ENCODE results near the gene SLC6A8.

Gene SLC6A8

GRCh38 chrX:153643431-153644351, 44.0 kb upstream of the SLC6A8 start:
- H3K4me3 ChIP-seq (ENCODE audit: low read length): no peak overlapping the region
- peaks cover 62% of the 10 kb centered on the region for H3K27me3 ChIP-seq (ENCODE audit: control insufficient read depth, insufficient read depth, low read length)
- no peaks in the 10 kb centered on the region for H3K4me1 ChIP-seq (ENCODE audit: control insufficient read depth, insufficient read depth, low read length)
- H3K9ac ChIP-seq (ENCODE audit: low read length): no peak overlapping the region
- H3K36me3 ChIP-seq (ENCODE audit: control insufficient read depth, insufficient read depth, low read length): no peaks in the 10 kb centered on the region
- no peaks in the 10 kb centered on the region for H3K9me3 ChIP-seq (ENCODE audit: control insufficient read depth, low read length)

GRCh38 chrX:153644356-153645125, 43.2 kb upstream of the SLC6A8 start:
- Histone ChIP-seq H3K4me3 (ENCODE audit: low read length) (no peak overlapping the region), H3K36me3 (ENCODE audit: control insufficient read depth, insufficient read depth, low read length) (no peaks in the 10 kb centered on the region), H3K9ac (ENCODE audit: low read length) (no peak overlapping the region), H3K27me3 (ENCODE audit: control insufficient read depth, insufficient read depth, low read length) (peaks cover 70% of the 10 kb centered on the region), H3K4me1 (ENCODE audit: control insufficient read depth, insufficient read depth, low read length) (no peaks in the 10 kb centered on the region), H3K9me3 (ENCODE audit: control insufficient read depth, low read length) (no peaks in the 10 kb centered on the region)

- H3K27me3 ChIP-seq (ENCODE audit: control insufficient read depth, insufficient read depth, low read length): peaks cover 70% of the 10 kb centered on the region
Observed at GRCh38 chrX:153645151-153645550, 42.6 kb upstream of the SLC6A8 start.

GRCh38 chrX:153645921-153646488, 41.7 kb upstream of the SLC6A8 start:
- Histone ChIP-seq H3K36me3 (ENCODE audit: control insufficient read depth, insufficient read depth, low read length) (no peaks in the 10 kb centered on the region), H3K9ac (ENCODE audit: low read length) (no peak overlapping the region), H3K27me3 (ENCODE audit: control insufficient read depth, insufficient read depth, low read length) (peaks cover 70% of the 10 kb centered on the region), H3K4me1 (ENCODE audit: control insufficient read depth, insufficient read depth, low read length) (no peaks in the 10 kb centered on the region), H3K4me3 (ENCODE audit: low read length) (no peak overlapping the region), H3K9me3 (ENCODE audit: control insufficient read depth, low read length) (no peaks in the 10 kb centered on the region)

More at GRCh38 chrX:153645151-153645550, 42.6 kb upstream of the SLC6A8 start:
- Histone ChIP-seq H3K9me3 (ENCODE audit: control insufficient read depth, low read length) (no peaks in the 10 kb centered on the region), H3K9ac (ENCODE audit: low read length) (no peak overlapping the region), H3K4me3 (ENCODE audit: low read length) (no peak overlapping the region), H3K4me1 (ENCODE audit: control insufficient read depth, insufficient read depth, low read length) (no peaks in the 10 kb centered on the region), H3K36me3 (ENCODE audit: control insufficient read depth, insufficient read depth, low read length) (no peaks in the 10 kb centered on the region)

- Histone ChIP-seq H3K27me3 (ENCODE audit: control insufficient read depth, insufficient read depth, low read length) (peaks cover 64% of the 10 kb centered on the region), H3K36me3 (ENCODE audit: control insufficient read depth, insufficient read depth, low read length) (no peaks in the 10 kb centered on the region), H3K4me3 (ENCODE audit: low read length) (no peak within 1 kb of the TSS)
Observed at GRCh38 chrX:153646620-153647373, 40.9 kb upstream of the SLC6A8 start, which contains the start of gene DUSP9. DUSP9 (plus strand) TSS chrX:153647203; CDS start chrX:153647954, 751 bp downstream.

GRCh38 chrX:153647461-153648357, 40.0 kb upstream of the SLC6A8 start:
- Histone ChIP-seq H3K36me3 (ENCODE audit: control insufficient read depth, insufficient read depth, low read length) (no peaks in the 10 kb centered on the region), H3K27me3 (ENCODE audit: control insufficient read depth, insufficient read depth, low read length) (peaks cover 60% of the 10 kb centered on the region), H3K4me1 (ENCODE audit: control insufficient read depth, insufficient read depth, low read length) (no peaks in the 10 kb centered on the region), H3K4me3 (ENCODE audit: low read length) (no peak overlapping the region), H3K9ac (ENCODE audit: low read length) (no peak overlapping the region), H3K9me3 (ENCODE audit: control insufficient read depth, low read length) (no peaks in the 10 kb centered on the region)

More at GRCh38 chrX:153646620-153647373, 40.9 kb upstream of the SLC6A8 start, which contains the start of gene DUSP9:
- Histone ChIP-seq H3K4me1 (ENCODE audit: control insufficient read depth, insufficient read depth, low read length) (no peaks in the 10 kb centered on the region), H3K9me3 (ENCODE audit: control insufficient read depth, low read length) (no peaks in the 10 kb centered on the region), H3K9ac (ENCODE audit: low read length) (no peak within 1 kb of the TSS)

- H3K27me3 ChIP-seq (ENCODE audit: control insufficient read depth, insufficient read depth, low read length): peaks cover 52% of the 10 kb centered on the region
- H3K4me1 ChIP-seq (ENCODE audit: control insufficient read depth, insufficient read depth, low read length): no peaks in the 10 kb centered on the region
- no peak overlapping the region for H3K4me3 ChIP-seq (ENCODE audit: low read length)
- no peaks in the 10 kb centered on the region for H3K9me3 ChIP-seq (ENCODE audit: control insufficient read depth, low read length)
- H3K36me3 ChIP-seq (ENCODE audit: control insufficient read depth, insufficient read depth, low read length): no peaks in the 10 kb centered on the region
- H3K9ac ChIP-seq (ENCODE audit: low read length): no peak overlapping the region
Observed at GRCh38 chrX:153648358-153649177, 39.2 kb upstream of the SLC6A8 start.

- Histone ChIP-seq H3K9me3 (ENCODE audit: control insufficient read depth, low read length) (no peaks in the 10 kb centered on the region), H3K36me3 (ENCODE audit: control insufficient read depth, insufficient read depth, low read length) (no peaks in the 10 kb centered on the region), H3K27me3 (ENCODE audit: control insufficient read depth, insufficient read depth, low read length) (peaks cover 47% of the 10 kb centered on the region), H3K4me3 (ENCODE audit: low read length) (no peak overlapping the region), H3K4me1 (ENCODE audit: control insufficient read depth, insufficient read depth, low read length) (no peaks in the 10 kb centered on the region), H3K9ac (ENCODE audit: low read length) (no peak overlapping the region)
Observed at GRCh38 chrX:153649178-153649914, 38.4 kb upstream of the SLC6A8 start.

GRCh38 chrX:153649915-153650782, 37.6 kb upstream of the SLC6A8 start:
- H3K9me3 ChIP-seq (ENCODE audit: control insufficient read depth, low read length): no peaks in the 10 kb centered on the region
- H3K4me3 ChIP-seq (ENCODE audit: low read length): no peak overlapping the region
- H3K9ac ChIP-seq (ENCODE audit: low read length): no peak overlapping the region
- H3K36me3 ChIP-seq (ENCODE audit: control insufficient read depth, insufficient read depth, low read length): no peaks in the 10 kb centered on the region
- H3K4me1 ChIP-seq (ENCODE audit: control insufficient read depth, insufficient read depth, low read length): no peaks in the 10 kb centered on the region
- H3K27me3 ChIP-seq (ENCODE audit: control insufficient read depth, insufficient read depth, low read length): peaks cover 40% of the 10 kb centered on the region

Measured in mucosa of stomach (tissue), 1 donor.